Coronary artery (tissue), 2 donors: ENCODE data around the gene DGKG.

Experiments
- DNase-seq: peaks from one replicate; pipeline ENCODE4 v3.0.0-alpha.2; 2017; ENCODE audit warnings: low spot score
- H3K27ac ChIP-seq, 2 donors: fragments of 200-600 bp; sonication (generic); one replicate each; pipeline ENCODE4 v1.5.1; 2016 to 2019
- H3K4me3 ChIP-seq: fragments of 200-600 bp; sonication (generic); 2 replicates; pipeline ENCODE4 v1.5.1; 2016; ENCODE audit warnings: mild to moderate bottlenecking, moderate library complexity
- CTCF ChIP-seq: fragments of 200-600 bp; sonication (generic); IDR thresholded peaks from one replicate; pipeline ENCODE4 v1.5.1; 2019; ENCODE audit warnings: antibody characterized with exemption

DGKG gene

GRCh38 chr3:186143250-186143649 lies 218.8 kb downstream of the DGKG start:
- peak; percentile 28 for DNase-seq
- Histone ChIP-seq H3K4me3 (no peak overlapping the region), H3K27ac (no peak overlapping the region)
- TF ChIP-seq CTCF: no peak

GRCh38 chr3:186142393-186142932 lies 219.6 kb downstream of the DGKG start:
- no peak for DNase-seq
- Histone ChIP-seq H3K4me3 (no peak overlapping the region), H3K27ac (no peak overlapping the region)
- TF ChIP-seq CTCF: no peak

GRCh38 chr3:186141790-186142189 lies 220.2 kb downstream of the DGKG start:
- peak; percentile 52 for DNase-seq

GRCh38 chr3:186138272-186138981 lies 223.6 kb downstream of the DGKG start:
- no peak overlapping the region for H3K27ac ChIP-seq
- no peak overlapping the region for H3K4me3 ChIP-seq
- DNase-seq: peak; percentile 29
- TF ChIP-seq CTCF: no peak

More at GRCh38 chr3:186141790-186142189, 220.2 kb downstream of the DGKG start:
- no peak overlapping the region for H3K27ac ChIP-seq
- TF ChIP-seq CTCF: no peak
- H3K4me3 ChIP-seq: no peak overlapping the region

DNA sequence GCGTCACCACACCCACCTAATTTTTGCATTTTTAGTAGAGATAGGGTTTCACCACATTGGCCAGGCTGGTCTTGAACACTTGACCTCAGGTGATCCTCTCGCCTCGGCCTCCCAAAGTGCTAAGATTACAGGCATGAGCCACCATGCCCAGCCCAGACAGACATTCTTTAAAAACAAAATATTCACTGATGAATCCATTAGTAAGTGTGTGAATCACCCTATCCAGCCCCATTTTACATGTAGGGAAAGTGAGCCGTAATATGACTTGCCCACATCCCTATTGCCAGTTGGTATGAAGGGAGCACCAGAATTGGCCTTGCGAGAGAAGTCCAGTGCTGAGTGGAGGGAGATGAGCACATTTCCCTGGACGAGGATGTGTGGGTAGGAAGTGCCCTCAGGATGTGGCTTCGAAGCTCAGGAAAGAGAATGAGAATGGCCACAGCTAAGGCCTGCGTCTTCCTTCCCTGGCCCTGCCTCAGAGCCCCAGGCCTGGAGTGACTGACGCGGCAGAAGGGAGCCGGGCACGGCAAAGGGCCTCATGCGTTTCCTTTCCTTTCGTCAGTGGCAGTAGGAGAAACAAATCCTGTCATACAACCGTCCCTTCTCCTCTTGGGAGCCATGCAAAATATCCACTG lies 224.9 kb downstream of the DGKG start:
- Histone ChIP-seq H3K27ac (no peak overlapping the region), H3K4me3 (no peak overlapping the region)
- no peak for TF ChIP-seq CTCF
- DNase-seq: peak; percentile 36

DNA sequence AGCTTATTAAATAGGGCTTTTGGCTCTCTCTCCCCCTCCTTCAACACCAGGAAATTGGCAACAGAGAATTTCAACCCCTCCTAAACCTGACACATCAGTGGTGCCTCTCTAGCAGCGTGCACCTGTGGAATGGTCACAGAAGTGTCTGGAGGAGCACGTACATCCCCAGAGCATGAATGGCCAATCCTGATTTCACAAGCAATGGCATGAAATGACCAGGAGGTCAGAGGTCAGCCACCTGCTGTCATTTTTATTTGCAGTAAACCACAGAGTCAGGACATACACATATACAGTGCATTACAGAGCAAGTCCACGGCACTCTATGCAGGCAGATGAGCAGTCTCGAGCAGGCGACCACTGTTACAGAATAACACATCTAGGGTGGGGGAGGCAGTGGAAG lies 228.1 kb downstream of the DGKG start:
- Histone ChIP-seq H3K4me3 (no peak overlapping the region), H3K27ac (no peak overlapping the region)
- TF ChIP-seq CTCF: no peak
- peak; percentile 47 for DNase-seq

- peak; percentile 29 for DNase-seq
- no peak overlapping the region for H3K27ac ChIP-seq
- no peak for TF ChIP-seq CTCF
- no peak overlapping the region for H3K4me3 ChIP-seq
These were observed 229.5 kb downstream of the DGKG start for GRCh38 chr3:186132487-186132886.
